Measurements from ENCODE around the gene CACNB1. TPM values are rescaled to one million over a fixed set of nuclear protein-coding genes. Genes with fewer than 3 reads are reported as not detected.
"Not testable (repeated sequence)": the region's sequence is repeated elsewhere in the genome, so short reads cannot be mapped to it uniquely, and the experiment has no call there.

The CACNB1 gene
- total RNA-seq, 2 donors from 2014 or later: 18.8 to 49.9 TPM

DNA sequence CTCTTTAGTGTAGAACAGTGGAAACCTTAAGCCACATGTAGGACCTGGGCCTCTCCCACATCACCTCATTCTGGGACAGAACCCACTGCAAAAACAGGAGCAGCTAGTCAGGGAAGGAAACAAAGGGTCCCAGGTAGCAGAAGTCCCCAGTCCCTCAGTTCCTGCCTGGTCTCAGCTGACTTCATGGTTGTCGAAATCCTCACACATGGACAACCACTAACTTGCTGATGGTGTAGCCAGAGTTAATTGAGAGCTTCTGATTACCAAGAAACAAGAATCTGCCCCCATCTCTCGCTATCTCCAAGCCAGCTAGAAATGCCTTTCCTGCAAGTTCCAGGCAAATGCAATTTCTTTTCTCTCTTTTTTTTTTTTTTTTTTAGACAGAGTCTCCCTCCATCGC, 28.0 kb downstream of the CACNB1 start:
- Mint-ChIP-seq H3K4me3 (no peak overlapping the region), H3K4me1 (ENCODE audit: low read depth in 2 of 2) (peaks cover 24 to 37% of the 10 kb centered on the region in 2 donors), H3K9me3 (no peaks in the 10 kb centered on the region), H3K27ac (no peak overlapping the region), H3K27me3 (no peaks in the 10 kb centered on the region), H3K36me3 (no peaks in the 10 kb centered on the region)
- ATAC-seq (no peak), DNase-seq (ENCODE audit: low spot score) (no peak)

DNA sequence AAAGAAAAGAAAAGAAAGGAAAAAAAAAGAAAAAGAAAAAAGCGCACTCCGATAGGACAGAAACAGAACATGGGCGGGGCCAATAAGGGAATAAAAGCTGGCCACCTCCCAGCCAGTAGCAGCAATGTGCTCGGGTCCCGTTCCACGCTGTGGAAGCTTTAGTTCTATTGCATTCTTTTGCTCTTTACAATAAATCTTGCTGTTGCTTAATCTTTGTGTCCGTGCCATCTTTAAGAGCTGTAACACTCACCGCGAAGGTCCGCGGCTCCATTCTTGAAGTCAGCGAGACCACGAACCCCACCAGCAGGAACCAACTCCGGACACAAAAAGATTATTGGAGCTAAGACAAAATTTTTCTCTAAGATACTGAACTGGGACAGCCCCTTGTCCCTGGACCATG, 28.4 kb downstream of the CACNB1 start:
- Mint-ChIP-seq H3K4me3 (no peak overlapping the region), H3K36me3 (no peaks in the 10 kb centered on the region), H3K4me1 (ENCODE audit: low read depth in 2 of 2) (peaks cover 27 to 39% of the 10 kb centered on the region in 2 donors), H3K27me3 (no peaks in the 10 kb centered on the region), H3K9me3 (no peaks in the 10 kb centered on the region), H3K27ac (no peak overlapping the region)
- ATAC-seq: no peak
- DNase-seq (ENCODE audit: low spot score): no peak

DNA sequence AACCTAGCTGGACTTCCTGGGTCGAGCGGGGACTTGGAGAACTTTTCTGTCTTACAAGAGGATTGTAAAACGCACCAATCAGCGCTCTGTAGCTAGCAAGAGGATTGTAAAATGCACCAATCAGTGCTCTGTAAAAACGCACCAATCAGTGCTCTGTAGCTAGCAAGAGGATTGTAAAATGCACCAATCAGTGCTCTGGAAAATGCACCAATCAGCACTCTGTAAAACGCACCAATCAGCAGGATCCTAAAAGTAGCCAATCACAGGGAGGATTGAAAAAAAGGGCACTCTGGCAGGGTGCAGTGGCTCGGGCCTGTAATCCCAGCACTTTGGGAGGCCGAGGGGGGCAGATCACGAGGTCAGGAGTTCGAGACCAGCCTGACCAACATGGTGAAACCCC, 29.0 kb downstream of the CACNB1 start:
- H3K27ac Mint-ChIP-seq, ATAC-seq: not testable (repeated sequence)

DNA sequence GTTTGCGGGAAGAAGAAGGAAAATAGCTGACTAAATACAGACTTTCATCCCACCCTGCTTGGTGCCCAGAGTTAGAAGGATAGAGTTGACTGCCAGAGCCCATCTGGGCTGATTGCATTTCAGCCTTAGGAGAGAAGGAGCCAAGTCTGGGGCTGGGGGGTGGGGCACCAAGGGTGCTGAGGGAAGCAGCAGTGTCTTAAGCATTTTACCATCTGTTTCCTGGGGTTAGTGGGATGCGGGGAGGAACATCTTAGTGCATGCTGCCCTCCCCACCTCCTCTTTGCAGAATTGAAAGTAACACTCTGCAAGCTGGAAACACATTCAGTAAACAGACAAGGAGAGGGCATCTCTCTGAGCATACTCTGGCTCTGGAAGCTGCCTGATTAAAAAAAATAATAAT, 30.0 kb downstream of the CACNB1 start:
- Mint-ChIP-seq H3K4me3 (peak overlapping the region; percentile 54), H3K4me1 (ENCODE audit: low read depth in 2 of 2) (peaks cover 27 to 39% of the 10 kb centered on the region in 2 donors), H3K27ac (peak overlapping the region in 1 of 2 donors; percentile 11), H3K36me3 (no peaks in the 10 kb centered on the region), H3K27me3 (no peaks in the 10 kb centered on the region), H3K9me3 (no peaks in the 10 kb centered on the region)
- ATAC-seq: peak in 1 of 2 donors; percentile 39
- DNase-seq (ENCODE audit: low spot score): no peak

More for the DNA sequence above, 29.0 kb downstream of the CACNB1 start:
- H3K27me3 Mint-ChIP-seq; H3K9me3 Mint-ChIP-seq; H3K4me3 Mint-ChIP-seq; DNase-seq (ENCODE audit: low spot score); H3K36me3 Mint-ChIP-seq: not testable (repeated sequence)
- H3K4me1 Mint-ChIP-seq (ENCODE audit: low read depth in 2 of 2): peaks cover 27 to 39% of the 10 kb centered on the region in 2 donors

DNA sequence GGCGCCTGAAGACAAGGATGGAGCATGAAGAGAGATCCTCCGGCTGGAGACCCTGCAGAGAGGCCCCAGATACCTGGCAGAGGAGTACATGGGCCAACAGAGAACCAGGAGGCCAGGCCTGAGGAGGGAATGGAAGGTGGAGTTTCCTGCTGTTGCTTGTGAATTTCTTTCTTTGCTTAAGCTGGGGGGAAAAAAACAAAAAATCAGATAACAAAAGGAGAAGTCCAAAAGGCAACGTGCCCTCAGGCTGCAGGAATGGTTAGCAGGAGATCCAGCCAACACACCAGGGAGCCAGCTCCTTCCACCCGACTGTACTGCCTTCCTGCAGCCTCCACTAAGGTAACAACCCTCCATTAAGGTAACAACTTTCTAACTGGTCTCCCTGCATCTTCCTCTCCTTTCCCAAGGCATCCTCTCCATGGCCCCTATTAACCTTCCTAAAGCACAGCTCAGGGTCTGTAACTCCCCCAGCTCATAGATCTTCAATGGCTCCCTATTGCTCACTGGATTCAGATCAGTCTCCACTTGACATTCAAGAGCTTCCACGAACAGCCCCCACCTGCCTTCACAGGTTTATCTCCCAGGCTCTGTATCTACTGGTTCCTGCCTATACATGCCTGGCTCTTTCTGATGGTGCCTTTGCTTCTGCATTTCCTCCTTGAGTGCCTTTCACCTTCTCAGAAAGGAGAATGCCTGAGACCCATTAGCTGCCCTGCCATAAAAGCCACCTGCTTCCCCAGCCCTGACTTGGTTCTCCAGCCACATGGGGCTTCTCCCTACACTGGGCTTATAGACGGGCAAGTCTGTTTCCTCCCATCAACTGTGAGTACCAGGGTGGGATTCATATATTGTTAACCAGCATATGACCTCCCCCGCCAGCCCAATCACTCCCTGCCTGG, 30.8 kb downstream of the CACNB1 start:
- Mint-ChIP-seq H3K27me3 (no peaks in the 10 kb centered on the region), H3K4me3 (peak overlapping the region; percentile 54), H3K9me3 (no peaks in the 10 kb centered on the region), H3K4me1 (ENCODE audit: low read depth in 2 of 2) (peaks cover 27 to 35% of the 10 kb centered on the region in 2 donors), H3K27ac (peak overlapping the region in 1 of 2 donors; percentile 11), H3K36me3 (no peaks in the 10 kb centered on the region)
- ATAC-seq (no peak), DNase-seq (ENCODE audit: low spot score) (no peak)

DNA sequence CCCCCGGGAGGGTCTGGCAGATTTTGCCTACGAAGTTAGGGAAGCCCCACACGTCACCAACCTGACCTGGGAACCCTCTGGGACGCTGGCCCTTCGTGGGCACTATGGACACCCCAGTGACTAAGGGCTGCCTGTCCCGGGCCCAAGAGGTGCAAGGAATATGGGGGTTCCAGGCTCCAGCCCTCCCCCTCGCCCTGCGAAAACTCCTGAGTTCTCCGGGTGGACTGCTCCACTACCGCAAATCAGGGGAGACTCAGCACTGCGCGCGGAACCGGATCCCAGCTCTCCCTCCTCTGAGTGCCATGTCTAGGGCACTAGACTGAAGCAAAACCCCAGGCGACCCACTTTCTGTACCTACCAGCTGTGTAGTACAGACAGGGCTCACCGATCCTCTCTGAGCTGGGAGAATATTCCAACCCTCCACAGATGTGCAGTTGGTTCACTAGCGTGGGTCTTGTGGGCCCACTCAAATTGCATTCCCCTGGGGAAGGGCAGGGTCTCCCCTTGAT, 31.6 kb downstream of the CACNB1 start, which contains the start of gene ARL5C:
Gene ARL5C, minus strand, starts transcription at position 321 of the 509 bp plus-strand sequence. CDS start 401 bp downstream, outside the sequence.
- Mint-ChIP-seq H3K27me3 (no peaks in the 10 kb centered on the region), H3K36me3 (no peaks in the 10 kb centered on the region), H3K4me1 (ENCODE audit: low read depth in 2 of 2) (peaks cover 27 to 35% of the 10 kb centered on the region in 2 donors), H3K9me3 (no peaks in the 10 kb centered on the region), H3K27ac (peak within 1 kb of the TSS; percentile 54 to 78), H3K4me3 (peak within 1 kb of the TSS; percentile 94)
- ATAC-seq: no peak
- DNase-seq (ENCODE audit: low spot score): no peak

DNA sequence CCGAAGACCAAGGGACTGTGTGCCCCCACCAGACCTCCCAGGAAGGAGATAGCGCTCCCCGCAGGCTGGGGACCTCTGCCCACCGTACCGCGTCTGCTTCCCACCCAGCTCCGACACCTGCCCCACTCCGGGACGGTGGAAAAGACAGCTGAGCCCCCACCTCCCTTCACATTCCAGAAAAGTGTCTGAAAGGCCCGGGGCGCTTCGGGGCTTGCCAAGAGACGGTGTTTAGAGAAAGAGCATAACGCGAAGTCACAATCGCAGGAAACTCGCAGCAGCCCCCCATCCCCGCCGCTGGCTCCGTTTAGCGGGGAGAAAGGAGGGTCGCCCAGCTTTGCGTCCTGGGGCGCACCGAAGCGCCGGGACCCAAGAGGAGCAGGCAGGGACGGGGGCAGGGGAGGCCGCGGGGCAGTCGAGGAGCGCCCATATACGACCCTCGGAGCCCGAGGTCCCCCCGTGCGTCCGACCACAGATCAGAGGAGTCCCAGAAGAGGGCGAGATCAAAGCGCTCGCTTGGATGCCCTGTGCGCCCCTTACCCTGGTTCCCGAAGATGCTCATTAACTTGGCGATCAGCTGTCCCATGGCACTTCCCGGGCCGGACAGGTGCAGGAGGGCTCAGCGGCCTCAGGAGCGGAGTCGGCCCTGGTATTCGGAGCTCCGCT, 32.2 kb downstream of the CACNB1 start:
- H3K4me3 Mint-ChIP-seq: peak overlapping the region; percentile 94
- peak in 1 of 2 donors; percentile 50 for ATAC-seq
- peaks cover 27 to 35% of the 10 kb centered on the region in 2 donors for H3K4me1 Mint-ChIP-seq (ENCODE audit: low read depth in 2 of 2)

DNA sequence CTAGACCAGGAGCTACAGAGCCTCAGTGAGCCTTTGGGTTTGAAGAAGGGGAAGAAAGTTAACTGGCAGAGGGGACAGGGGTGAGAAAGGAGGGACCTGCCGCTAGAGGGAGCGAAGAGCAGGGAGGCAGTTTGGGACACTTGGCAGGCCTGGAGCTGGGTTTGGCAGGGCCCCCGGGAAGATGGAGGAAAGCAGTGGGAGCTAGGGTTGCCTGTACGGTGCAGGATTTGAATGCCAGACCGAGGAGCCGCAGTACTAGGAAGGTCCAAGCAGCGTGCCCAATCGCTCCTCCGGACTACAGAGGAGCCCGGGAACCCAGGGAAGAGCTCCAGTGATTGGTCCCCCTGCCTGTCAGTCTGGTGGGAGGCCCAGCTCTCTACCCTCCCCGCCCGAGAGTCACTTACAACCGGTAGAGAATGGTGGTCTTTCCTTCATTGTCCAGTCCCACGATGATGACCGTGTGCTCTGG, 32.8 kb downstream of the CACNB1 start:
- Mint-ChIP-seq H3K27ac (peak overlapping the region; percentile 54 to 78), H3K4me3 (peak overlapping the region; percentile 94), H3K27me3 (no peaks in the 10 kb centered on the region), H3K4me1 (ENCODE audit: low read depth in 2 of 2) (peaks cover 27 to 35% of the 10 kb centered on the region in 2 donors), H3K36me3 (no peaks in the 10 kb centered on the region), H3K9me3 (no peaks in the 10 kb centered on the region)
- DNase-seq (ENCODE audit: low spot score) (peak; percentile 90), ATAC-seq (peak; percentile 94 to 97)

More for the DNA sequence above, 32.2 kb downstream of the CACNB1 start:
- no peak for DNase-seq (ENCODE audit: low spot score)
- H3K27me3 Mint-ChIP-seq: no peaks in the 10 kb centered on the region
- H3K9me3 Mint-ChIP-seq: no peaks in the 10 kb centered on the region
- H3K27ac Mint-ChIP-seq: peak overlapping the region; percentile 54 to 78
- H3K36me3 Mint-ChIP-seq: no peaks in the 10 kb centered on the region

DNA sequence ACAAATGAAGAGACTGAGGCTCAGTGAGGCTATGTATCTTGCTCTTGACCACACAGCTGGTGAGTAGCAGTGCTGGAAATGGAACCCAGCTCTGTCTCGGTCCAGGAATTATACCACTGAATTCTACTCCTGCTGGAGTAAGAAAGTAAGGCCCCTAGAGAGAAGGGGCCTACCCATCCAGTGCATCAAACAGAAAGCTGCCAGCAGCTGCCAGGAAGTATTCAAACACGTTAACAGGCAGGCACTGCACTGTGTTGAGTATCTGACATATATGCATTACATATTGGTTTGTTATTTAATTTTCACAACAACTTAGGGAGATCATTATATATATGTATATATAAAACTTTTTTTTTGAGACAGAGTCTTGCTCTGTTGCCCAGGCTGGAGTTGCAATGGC, 35.5 kb downstream of the CACNB1 start:
- no peak for DNase-seq (ENCODE audit: low spot score)
- Mint-ChIP-seq H3K36me3 (no peaks in the 10 kb centered on the region), H3K4me3 (no peak overlapping the region), H3K27me3 (no peaks in the 10 kb centered on the region), H3K4me1 (ENCODE audit: low read depth in 2 of 2) (peaks cover 18 to 19% of the 10 kb centered on the region in 2 donors), H3K27ac (no peak overlapping the region), H3K9me3 (no peaks in the 10 kb centered on the region)
- no peak for ATAC-seq

DNA sequence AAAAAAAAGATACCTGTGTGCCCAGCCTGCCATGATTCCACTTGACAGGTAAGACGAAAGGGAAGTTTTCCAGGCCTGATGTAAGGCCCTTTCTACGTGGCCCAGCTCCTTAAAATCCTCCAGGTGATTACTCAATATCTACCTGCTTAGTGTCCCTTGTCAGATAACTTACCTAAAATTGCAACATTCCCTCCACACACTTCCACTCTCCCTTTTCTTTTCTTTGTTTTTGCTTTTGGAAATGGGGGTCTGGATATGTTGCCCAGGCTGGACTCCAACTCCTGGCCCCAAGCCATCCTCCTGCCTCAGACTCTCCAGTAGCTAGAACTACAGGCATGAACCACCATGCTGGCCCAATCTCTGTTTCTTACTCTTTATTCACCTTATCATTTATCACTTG, 38.8 kb downstream of the CACNB1 start:
- Mint-ChIP-seq H3K27ac (no peak overlapping the region), H3K36me3 (no peaks in the 10 kb centered on the region), H3K9me3 (no peaks in the 10 kb centered on the region), H3K27me3 (peaks cover 0 to 6% of the 10 kb centered on the region in 2 donors), H3K4me1 (ENCODE audit: low read depth in 2 of 2) (peaks cover 10 to 11% of the 10 kb centered on the region in 2 donors), H3K4me3 (no peak overlapping the region)
- DNase-seq (ENCODE audit: low spot score) (no peak), ATAC-seq (no peak)

DNA sequence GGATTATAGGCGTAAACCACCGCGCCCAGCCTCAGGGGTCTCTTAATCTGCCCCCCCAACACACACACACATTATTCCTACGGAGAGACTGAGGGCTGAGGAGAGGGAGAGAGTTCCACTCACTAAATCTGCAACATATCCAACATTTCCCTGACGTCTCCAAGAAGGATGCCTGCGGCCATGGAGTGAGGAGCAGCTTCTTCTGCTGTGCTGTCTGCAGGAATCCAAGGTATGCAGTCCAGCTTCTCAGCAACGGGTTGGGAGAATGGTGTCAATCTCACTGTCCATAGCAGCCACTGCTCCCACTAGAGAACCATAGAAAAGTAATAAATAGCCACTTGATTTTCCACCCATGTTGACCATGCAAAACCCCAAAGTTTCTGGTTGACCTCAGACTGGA, 41.0 kb downstream of the CACNB1 start:
- no peak overlapping the region for H3K4me3 Mint-ChIP-seq
- no peak for DNase-seq (ENCODE audit: low spot score)
- H3K9me3 Mint-ChIP-seq: no peaks in the 10 kb centered on the region
- H3K27me3 Mint-ChIP-seq: peaks cover 0 to 6% of the 10 kb centered on the region in 2 donors
- no peak for ATAC-seq
- no peak overlapping the region for H3K27ac Mint-ChIP-seq
- H3K4me1 Mint-ChIP-seq (ENCODE audit: low read depth in 2 of 2): peaks cover 22 to 29% of the 10 kb centered on the region in 2 donors
- no peaks in the 10 kb centered on the region for H3K36me3 Mint-ChIP-seq

DNA sequence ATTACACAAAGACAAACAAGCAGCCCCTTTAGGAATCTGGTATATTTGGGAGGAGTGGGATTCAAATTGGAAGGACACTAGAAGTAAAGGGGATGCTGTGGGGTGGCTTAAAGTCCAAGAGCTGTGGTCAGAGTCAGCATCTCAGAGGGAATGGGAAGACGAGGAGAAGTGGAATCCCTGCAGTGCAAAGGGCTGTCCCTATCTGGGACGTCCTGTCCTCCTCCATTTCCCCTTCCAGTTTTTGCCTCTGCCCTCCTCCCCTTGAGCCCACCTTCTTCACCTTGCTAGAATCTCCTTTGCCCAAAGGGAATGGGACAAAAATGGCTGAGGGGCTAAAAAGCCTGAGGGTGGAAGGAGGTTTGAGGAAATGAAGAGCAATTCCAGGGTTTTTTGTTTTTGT, 41.8 kb downstream of the CACNB1 start:
- no peaks in the 10 kb centered on the region for H3K9me3 Mint-ChIP-seq
- DNase-seq (ENCODE audit: low spot score): no peak
- H3K4me3 Mint-ChIP-seq: no peak overlapping the region
- peaks cover 0 to 6% of the 10 kb centered on the region in 2 donors for H3K27me3 Mint-ChIP-seq
- ATAC-seq: no peak
- H3K36me3 Mint-ChIP-seq: no peaks in the 10 kb centered on the region
- H3K27ac Mint-ChIP-seq: no peak overlapping the region
- peaks cover 22 to 29% of the 10 kb centered on the region in 2 donors for H3K4me1 Mint-ChIP-seq (ENCODE audit: low read depth in 2 of 2)

DNA sequence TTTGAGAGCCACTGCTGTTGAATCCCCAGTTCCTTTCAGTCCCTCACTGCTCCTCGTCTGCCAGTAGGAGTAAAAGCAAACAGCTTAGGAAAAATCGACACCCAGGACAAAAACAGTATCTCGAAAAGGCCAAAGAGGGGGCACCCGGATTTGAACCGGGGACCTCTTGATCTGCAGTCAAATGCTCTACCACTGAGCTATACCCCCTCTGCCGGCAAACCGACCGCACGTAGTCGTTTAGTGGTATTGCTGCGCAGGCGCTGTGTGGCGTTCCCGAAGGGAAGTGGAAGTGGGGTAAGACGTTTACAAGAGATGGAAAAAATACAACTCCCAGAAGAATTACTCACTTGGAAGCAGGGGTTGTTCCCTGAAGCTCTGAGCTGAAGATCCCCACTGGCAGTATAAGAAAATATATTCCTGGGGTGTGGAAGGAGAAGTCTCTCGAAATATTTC, 43.8 kb downstream of the CACNB1 start:
- no peaks in the 10 kb centered on the region for H3K36me3 Mint-ChIP-seq
- H3K27ac Mint-ChIP-seq: peak overlapping the region; percentile 99 to 100
- no peaks in the 10 kb centered on the region for H3K9me3 Mint-ChIP-seq
- peaks cover 22 to 38% of the 10 kb centered on the region in 2 donors for H3K4me1 Mint-ChIP-seq (ENCODE audit: low read depth in 2 of 2)
- H3K4me3 Mint-ChIP-seq: peak overlapping the region; percentile 96
- ATAC-seq (peak; percentile 76 to 83), DNase-seq (ENCODE audit: low spot score) (peak; percentile 94)
- peaks cover 0 to 20% of the 10 kb centered on the region in 2 donors for H3K27me3 Mint-ChIP-seq
